ENCODE data around the gene PTPRN2. TPM values are rescaled to one million over a fixed set of nuclear protein-coding genes. Genes with fewer than 3 reads are reported as not detected.

Gene PTPRN2
- total RNA-seq, 1 donor from 2014 or later = 11.4 TPM

DNA sequence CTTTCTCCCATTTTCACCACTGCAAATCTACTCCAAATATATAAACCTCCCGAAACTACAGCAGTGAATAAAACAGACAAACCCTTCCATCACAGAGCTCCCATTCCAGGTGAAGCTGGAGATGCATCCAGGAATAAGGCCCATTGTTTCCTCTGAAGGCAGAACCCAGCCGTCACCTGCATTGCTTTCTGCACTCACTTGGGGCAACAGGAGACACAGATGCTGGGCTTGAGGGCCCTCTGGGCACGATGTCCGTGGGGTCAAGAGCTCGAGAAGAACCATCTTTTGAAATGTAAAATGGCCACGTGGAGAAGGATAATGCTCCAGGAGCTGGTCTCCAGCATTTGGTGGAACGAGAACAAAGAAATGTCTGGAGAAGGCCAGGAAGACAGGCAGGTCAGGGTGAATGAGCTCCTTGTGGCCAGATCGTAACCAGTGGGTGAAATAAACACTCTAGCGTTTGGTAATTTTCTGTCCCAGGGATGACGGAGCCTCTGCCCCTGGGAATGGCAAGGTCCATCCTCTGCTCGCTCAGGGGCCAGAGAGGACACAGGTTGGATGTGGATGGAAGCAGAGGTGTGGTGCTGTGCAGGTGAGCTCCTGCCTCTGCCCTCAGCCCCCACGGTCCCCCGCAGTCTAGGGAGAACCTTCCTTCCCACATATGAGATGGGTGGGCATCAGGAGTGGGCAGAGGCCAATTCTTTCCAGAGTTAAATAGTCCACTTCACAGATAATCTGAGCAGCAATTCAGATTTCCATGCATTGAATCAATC is 694.7 kb downstream of the PTPRN2 start:
- Mint-ChIP-seq H3K36me3 (ENCODE audit: insufficient read depth) (no peaks in the 10 kb centered on the region), H3K27me3 (peaks cover 30% of the 10 kb centered on the region), H3K9me3 (ENCODE audit: low read depth) (peaks cover 9% of the 10 kb centered on the region), H3K4me3 (ENCODE audit: low read depth) (no peak overlapping the region), H3K27ac (no peak overlapping the region), H3K4me1 (ENCODE audit: low read depth) (peaks cover 7% of the 10 kb centered on the region)
- no peak for DNase-seq (ENCODE audit: low spot score, unreplicated experiment)
- TF ChIP-seq, protein P1, sequence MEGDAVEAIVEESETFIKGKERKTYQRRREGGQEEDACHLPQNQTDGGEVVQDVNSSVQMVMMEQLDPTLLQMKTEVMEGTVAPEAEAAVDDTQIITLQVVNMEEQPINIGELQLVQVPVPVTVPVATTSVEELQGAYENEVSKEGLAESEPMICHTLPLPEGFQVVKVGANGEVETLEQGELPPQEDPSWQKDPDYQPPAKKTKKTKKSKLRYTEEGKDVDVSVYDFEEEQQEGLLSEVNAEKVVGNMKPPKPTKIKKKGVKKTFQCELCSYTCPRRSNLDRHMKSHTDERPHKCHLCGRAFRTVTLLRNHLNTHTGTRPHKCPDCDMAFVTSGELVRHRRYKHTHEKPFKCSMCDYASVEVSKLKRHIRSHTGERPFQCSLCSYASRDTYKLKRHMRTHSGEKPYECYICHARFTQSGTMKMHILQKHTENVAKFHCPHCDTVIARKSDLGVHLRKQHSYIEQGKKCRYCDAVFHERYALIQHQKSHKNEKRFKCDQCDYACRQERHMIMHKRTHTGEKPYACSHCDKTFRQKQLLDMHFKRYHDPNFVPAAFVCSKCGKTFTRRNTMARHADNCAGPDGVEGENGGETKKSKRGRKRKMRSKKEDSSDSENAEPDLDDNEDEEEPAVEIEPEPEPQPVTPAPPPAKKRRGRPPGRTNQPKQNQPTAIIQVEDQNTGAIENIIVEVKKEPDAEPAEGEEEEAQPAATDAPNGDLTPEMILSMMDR (IDR thresholded peaks at IDR 0.05; ENCODE audit: unreplicated experiment) = no peak

DNA sequence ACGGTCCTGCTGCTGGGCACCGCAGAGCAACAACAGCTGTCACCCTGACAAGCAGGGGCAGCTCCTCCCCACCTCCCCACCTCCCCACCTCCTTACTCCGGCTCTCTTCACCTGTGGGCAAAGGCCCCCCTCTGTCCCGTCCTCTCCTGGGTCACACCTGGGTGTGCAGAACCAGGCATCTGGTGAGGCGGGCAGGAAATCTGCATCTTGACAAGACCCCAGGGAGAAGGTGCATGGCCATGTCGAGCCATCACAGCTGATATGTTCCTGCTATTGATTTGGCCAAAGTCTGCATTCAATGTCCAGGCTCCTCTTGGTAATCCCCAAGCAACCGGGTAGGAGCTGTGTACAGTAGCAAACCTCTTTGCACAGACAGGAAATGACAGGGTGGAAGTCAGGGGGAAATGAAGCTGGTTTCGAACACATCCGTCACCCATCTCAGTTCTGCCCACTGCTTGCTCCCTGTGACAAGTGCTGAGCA is 696.7 kb downstream of the PTPRN2 start:
- Mint-ChIP-seq H3K4me1 (ENCODE audit: low read depth) (peaks cover 7% of the 10 kb centered on the region), H3K4me3 (ENCODE audit: low read depth) (no peak overlapping the region), H3K36me3 (ENCODE audit: insufficient read depth) (no peaks in the 10 kb centered on the region), H3K27ac (no peak overlapping the region), H3K9me3 (ENCODE audit: low read depth) (peaks cover 9% of the 10 kb centered on the region), H3K27me3 (peaks cover 26% of the 10 kb centered on the region)
- DNase-seq (ENCODE audit: low spot score, unreplicated experiment) = no peak
- TF ChIP-seq, protein P1 (IDR thresholded peaks at IDR 0.05; ENCODE audit: unreplicated experiment) = no peak

DNA sequence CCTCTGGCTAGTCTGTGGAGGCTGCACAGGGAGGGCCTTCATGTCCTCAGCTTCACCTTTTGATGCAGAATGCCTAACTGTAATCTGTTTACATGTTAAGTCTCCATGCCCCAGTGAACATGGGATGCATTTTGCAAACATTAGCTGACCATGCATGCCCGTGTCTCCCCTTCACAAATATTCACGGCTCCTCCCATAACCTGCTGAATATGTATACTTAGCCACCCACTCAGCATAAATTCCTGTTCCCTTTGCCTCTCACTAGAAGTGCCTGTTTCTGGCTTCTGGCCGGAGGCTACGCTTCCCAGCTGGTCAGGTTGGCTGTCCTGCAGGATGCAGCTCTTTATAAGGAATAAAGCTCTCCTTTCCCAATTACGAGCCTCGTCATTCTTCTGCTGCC is 698.1 kb downstream of the PTPRN2 start:
- peaks cover 9% of the 10 kb centered on the region for H3K9me3 Mint-ChIP-seq (ENCODE audit: low read depth)
- H3K27ac Mint-ChIP-seq = no peak overlapping the region
- no peak overlapping the region for H3K4me3 Mint-ChIP-seq (ENCODE audit: low read depth)
- no peaks in the 10 kb centered on the region for H3K36me3 Mint-ChIP-seq (ENCODE audit: insufficient read depth)
- no peak for DNase-seq (ENCODE audit: low spot score, unreplicated experiment)
- H3K4me1 Mint-ChIP-seq (ENCODE audit: low read depth) = peaks cover 7% of the 10 kb centered on the region
- peaks cover 24% of the 10 kb centered on the region for H3K27me3 Mint-ChIP-seq
- TF ChIP-seq, protein P1 (IDR thresholded peaks at IDR 0.05; ENCODE audit: unreplicated experiment) = no peak

- no peaks in the 10 kb centered on the region for H3K36me3 Mint-ChIP-seq (ENCODE audit: insufficient read depth)
- peaks cover 9% of the 10 kb centered on the region for H3K9me3 Mint-ChIP-seq (ENCODE audit: low read depth)
- TF ChIP-seq, protein P1 (IDR thresholded peaks at IDR 0.05; ENCODE audit: unreplicated experiment) = no peak
- H3K27ac Mint-ChIP-seq = no peak overlapping the region
- no peak for DNase-seq (ENCODE audit: low spot score, unreplicated experiment)
- H3K4me1 Mint-ChIP-seq (ENCODE audit: low read depth) = peaks cover 7% of the 10 kb centered on the region
- peaks cover 23% of the 10 kb centered on the region for H3K27me3 Mint-ChIP-seq
- H3K4me3 Mint-ChIP-seq (ENCODE audit: low read depth) = no peak overlapping the region
These were observed 699.0 kb downstream of the PTPRN2 start for GRCh38 chr7:157888579-157888978.

- DNase-seq (ENCODE audit: low spot score, unreplicated experiment) = no peak
- H3K4me3 Mint-ChIP-seq (ENCODE audit: low read depth) = no peak overlapping the region
- H3K27me3 Mint-ChIP-seq = peaks cover 13% of the 10 kb centered on the region
- no peak overlapping the region for H3K27ac Mint-ChIP-seq
- TF ChIP-seq, protein P1 (IDR thresholded peaks at IDR 0.05; ENCODE audit: unreplicated experiment) = no peak
- H3K9me3 Mint-ChIP-seq (ENCODE audit: low read depth) = peaks cover 9% of the 10 kb centered on the region
- no peaks in the 10 kb centered on the region for H3K36me3 Mint-ChIP-seq (ENCODE audit: insufficient read depth)
- peaks cover 7% of the 10 kb centered on the region for H3K4me1 Mint-ChIP-seq (ENCODE audit: low read depth)
These were observed 700.2 kb downstream of the PTPRN2 start for GRCh38 chr7:157887400-157887799.
